ENCODE measurements around the gene ATRNL1.

ATRNL1 gene

GRCh38 chr10:115981081-115981480 lies 887.9 kb downstream of the ATRNL1 start:
- DNase-seq (ENCODE audit: low read depth in 2 of 2) = no peak

GRCh38 chr10:115982076-115982475 lies 888.9 kb downstream of the ATRNL1 start:
- DNase-seq (ENCODE audit: low read depth in 2 of 2) = no peak

GRCh38 chr10:115982526-115982925 lies 889.4 kb downstream of the ATRNL1 start:
- DNase-seq (ENCODE audit: low read depth in 2 of 2) = no peak

- DNase-seq (ENCODE audit: low read depth in 2 of 2) = no peak
Measured at GRCh38 chr10:115985786-115986185, 892.6 kb downstream of the ATRNL1 start.

- DNase-seq (ENCODE audit: low read depth in 2 of 2) = no peak
Measured at GRCh38 chr10:115988380-115988779, 895.2 kb downstream of the ATRNL1 start.

- DNase-seq (ENCODE audit: low read depth in 2 of 2) = no peak
Measured at GRCh38 chr10:115989621-115990020, 896.5 kb downstream of the ATRNL1 start.

- no peak for DNase-seq (ENCODE audit: low read depth in 2 of 2)
Measured at GRCh38 chr10:115992236-115992986, 899.2 kb downstream of the ATRNL1 start.

GRCh38 chr10:115996031-115996430 lies 902.9 kb downstream of the ATRNL1 start:
- DNase-seq (ENCODE audit: low read depth in 2 of 2) = no peak

GRCh38 chr10:115998301-115998700 lies 905.1 kb downstream of the ATRNL1 start:
- no peak for DNase-seq (ENCODE audit: low read depth in 2 of 2)
